SK-N-SH (cell line): ENCODE results near the gene RAMP1. TPM values are rescaled to one million over a fixed set of nuclear protein-coding genes. Genes with fewer than 3 reads are reported as not detected.

Experiments used
- CTCF ChIA-PET: fragments of 300-600, 350-600 bp; formaldehyde crosslinking; extraction: SDS; loops from one replicate; lab custom pipeline; 2021; lab: Yijun Ruan, JAX
- POLR2A ChIA-PET: fragments of 350-600 bp; sonication (Branson Sonifier 250); formaldehyde crosslinking; extraction: SDS; loops from one replicate; lab custom pipeline; 2020; ENCODE audit warnings: antibody characterized with exemption, inconsistent platforms; lab: Yijun Ruan, JAX
- DNase-seq: peaks from one replicate; pipeline ENCODE4 v3.0.0; 2012
- H2AFZ ChIP-seq: fragments of 200-600 bp; sonication (generic); 2 replicates; pipeline ENCODE4 v1.8.1; 2016; ENCODE audit warnings: antibody characterized with exemption, mild to moderate bottlenecking, low read depth
- H3F3A ChIP-seq: fragments of 200-600 bp; sonication (generic); replicated peaks from 2 replicates; pipeline ENCODE3; 2016; ENCODE audit warnings: antibody characterized with exemption, mild to moderate bottlenecking; ENCODE audit not compliant: insufficient read depth
- H3K27ac ChIP-seq, 2 experiments: fragments of 200-500 bp in 1 of 2; fragments of 200-600 bp in 1 of 2; sonication (Bioruptor generic) in 1 of 2; sonication (generic), shearing (Covaris generic) in 1 of 2; 2 replicates each; pipeline versions ENCODE4 v1.5.1 to v1.6.1; 2014 to 2016; ENCODE audit warnings: low read depth in 2 of 2, inconsistent platforms in 1 of 2, low read length in 1 of 2, mild to moderate bottlenecking in 1 of 2, mixed read lengths in 1 of 2
- H3K27me3 ChIP-seq: fragments of 200-600 bp; sonication (generic), shearing (Covaris generic); 2 replicates; pipeline ENCODE4 v1.6.1; 2016; ENCODE audit warnings: mixed run types; ENCODE audit not compliant: insufficient read depth
- H3K36me3 ChIP-seq, 2 experiments: fragments of 200-500 bp in 1 of 2; fragments of 200-600 bp in 1 of 2; sonication (Bioruptor generic) in 1 of 2; sonication (generic) in 1 of 2; replicated peaks in 1 of 2; 2 replicates each; pipeline versions ENCODE3 to v1.5.1; 2014 to 2016; ENCODE audit warnings: low read length in 1 of 2, mild to moderate bottlenecking in 1 of 2; ENCODE audit not compliant: insufficient read depth in 2 of 2, control insufficient read depth in 1 of 2
- H3K4me1 ChIP-seq, 2 experiments: fragments of 200-500 bp in 1 of 2; fragments of 200-600 bp in 1 of 2; sonication (Bioruptor generic) in 1 of 2; sonication (generic), shearing (Covaris generic) in 1 of 2; 2 replicates each; pipeline versions ENCODE4 v1.5.1 to v1.6.1; 2014 to 2016; ENCODE audit warnings: low read depth in 1 of 2, low read length in 1 of 2, mixed run types in 1 of 2; ENCODE audit not compliant: insufficient read depth in 2 of 2, control insufficient read depth in 1 of 2
- H3K4me2 ChIP-seq: fragments of 200-600 bp; sonication (generic), shearing (Covaris generic); 2 replicates; pipeline ENCODE4 v1.6.1; 2017; ENCODE audit warnings: mixed run types
- H3K4me3 ChIP-seq, 2 experiments: fragments of 200-500 bp in 1 of 2; fragments of 200-600 bp in 1 of 2; sonication (Bioruptor generic) in 1 of 2; sonication (generic), shearing (Covaris generic) in 1 of 2; 2 replicates each; pipeline versions ENCODE4 v1.5.1 to v1.8.1; 2014 to 2016; ENCODE audit warnings: low read depth in 2 of 2, inconsistent platforms in 1 of 2, low read length in 1 of 2, mild to moderate bottlenecking in 1 of 2, mixed read lengths in 1 of 2, moderate library complexity in 1 of 2
- H3K79me2 ChIP-seq: fragments of 200-600 bp; sonication (generic); 2 replicates; pipeline ENCODE4 v1.8.1; 2017; ENCODE audit warnings: mild to moderate bottlenecking; ENCODE audit not compliant: insufficient read depth
- H3K9ac ChIP-seq: fragments of 200-600 bp; sonication (generic); 2 replicates; pipeline ENCODE4 v1.6.1; 2017; ENCODE audit warnings: mixed run types
- H3K9me2 ChIP-seq: fragments of 200-600 bp; sonication (generic); 2 replicates; pipeline ENCODE4 v1.6.1; 2017; ENCODE audit warnings: mixed run types
- H3K9me3 ChIP-seq: fragments of 200-600 bp; sonication (generic); 2 replicates; pipeline ENCODE4 v1.6.1; 2017; ENCODE audit warnings: mixed run types, mild to moderate bottlenecking, moderate library complexity
- H4K20me1 ChIP-seq: fragments of 200-600 bp; sonication (generic); 2 replicates; pipeline ENCODE4 v1.6.1; 2017; ENCODE audit warnings: mild to moderate bottlenecking, mixed run types; ENCODE audit not compliant: insufficient read depth
- CHD2 ChIP-seq: fragments of 150-350 bp; IDR thresholded peaks from 2 replicates; pipeline ENCODE4 v1.6.1; 2018; ENCODE audit warnings: low read length; ENCODE audit not compliant: partially characterized antibody
- EP300 ChIP-seq, 2 experiments: IDR thresholded peaks; 2 replicates each; pipeline versions ENCODE4 v1.4.0 to v1.6.1; 2012; ENCODE audit warnings: borderline replicate concordance in 1 of 2, low read depth in 1 of 2, low read length in 1 of 2
- FOSL2 ChIP-seq: IDR thresholded peaks from 2 replicates; pipeline ENCODE4 v1.4.0; 2012; ENCODE audit warnings: low read depth, mild to moderate bottlenecking, moderate library complexity, borderline replicate concordance
- FOXJ3 ChIP-seq: sonication (generic); formaldehyde crosslinking; IDR thresholded peaks from 2 replicates; pipeline ENCODE4 v1.5.1; 2020; ENCODE audit warnings: mild to moderate bottlenecking, missing genetic modification reagents
- FOXM1 ChIP-seq: IDR thresholded peaks from 2 replicates; pipeline ENCODE4 v1.4.0; 2012; ENCODE audit warnings: low read depth, mild to moderate bottlenecking
- GABPA ChIP-seq: IDR thresholded peaks from 2 replicates; pipeline ENCODE4 v1.4.0; 2012; ENCODE audit warnings: low read depth, mild to moderate bottlenecking
- GATA2 ChIP-seq: sonication (generic); formaldehyde crosslinking; IDR thresholded peaks from 2 replicates; pipeline ENCODE4 v1.5.0; 2020; ENCODE audit warnings: mild to moderate bottlenecking, missing genetic modification reagents
- JUND ChIP-seq: IDR thresholded peaks from 2 replicates; pipeline ENCODE4 v1.4.0; 2012
- MEF2A ChIP-seq: IDR thresholded peaks from 2 replicates; pipeline ENCODE4 v1.4.0; 2012; ENCODE audit warnings: low read depth, borderline replicate concordance
- MXI1 ChIP-seq: IDR thresholded peaks from 2 replicates; pipeline ENCODE4 v1.6.1; 2012; ENCODE audit warnings: mild to moderate bottlenecking, low read depth, low read length, improper control_type of control experiment
- POLR2AphosphoS5 ChIP-seq: IDR thresholded peaks from 2 replicates; pipeline ENCODE4 v1.6.1; 2012; ENCODE audit warnings: low read depth, low read length
- RAD21 ChIP-seq: IDR thresholded peaks from 2 replicates; pipeline ENCODE4 v1.6.1; 2012; ENCODE audit warnings: mild to moderate bottlenecking, low read length
- TAF1 ChIP-seq: IDR thresholded peaks from 2 replicates; pipeline ENCODE4 v1.6.1; 2012; ENCODE audit warnings: low read depth, mild to moderate bottlenecking, low read length, moderate library complexity, borderline replicate concordance
- YY1 ChIP-seq: IDR thresholded peaks from 2 replicates; pipeline ENCODE4 v1.4.0; 2012; ENCODE audit warnings: low read depth, mild to moderate bottlenecking
- WGBS: methylation state at CpG from one replicate; pipeline ENCODE4 v1.1.6; 2017; ENCODE audit warnings: low lambda C conversion rate; 5-methylcytosine and 5-hydroxymethylcytosine counted together
- polyA plus RNA-seq, 3 experiments: library from polyadenylated mRNA; depleted of rRNA; stranded (reverse); fragments of >200 nt; gene quantifications; 2 replicates each; pipeline ENCODE4 v1.2.3, GENCODE V29; 2012
- TF ChIP-seq, protein P1 (sequence below): IDR thresholded peaks from 2 replicates; pipeline ENCODE4 v1.4.0; 2012; ENCODE audit warnings: low read depth
- TF ChIP-seq, protein P2 (sequence below): IDR thresholded peaks from 2 replicates; pipeline ENCODE4; 2012

Gene RAMP1
- polyA plus RNA-seq, 1 of the 3 experiments (the other 2 are of a cell fraction): 27.9 TPM

DNA sequence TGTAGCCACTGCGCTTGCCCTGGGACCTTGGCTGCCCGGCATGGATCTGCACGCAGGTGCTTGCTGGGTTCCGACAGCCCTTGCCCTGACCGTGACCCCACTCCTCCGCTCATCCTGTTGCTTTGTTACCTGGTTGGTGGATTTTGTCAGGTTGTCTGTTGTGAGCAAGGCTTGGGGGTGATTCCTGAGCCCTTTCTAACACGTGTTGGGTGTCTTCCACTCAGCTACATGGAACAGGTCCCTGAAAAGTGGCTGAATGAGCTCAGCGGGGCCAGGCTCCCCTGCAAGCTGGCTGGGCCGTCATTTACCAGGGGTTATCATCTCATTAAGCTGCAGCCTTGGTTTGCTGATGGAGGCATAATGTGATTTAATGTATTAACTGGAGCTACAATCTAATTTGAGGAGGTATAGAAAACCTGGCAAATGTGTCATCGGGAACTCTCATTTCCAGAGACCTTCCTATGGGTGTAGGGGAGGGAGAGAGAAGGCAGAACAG lies 24.6 kb downstream of the RAMP1 start (continued):
- TF ChIP-seq FOXJ3 (CRISPR knock-in tag) (peak; percentile 90), EP300 (IDR thresholded peaks at IDR 0.05; ENCODE audit: borderline replicate concordance in 1 of 2, low read depth in 1 of 2, low read length in 1 of 2) (peak in 1 of 2 experiments; percentile 99; a peak in 2 of 4 replicates), RAD21 (peak; percentile 41), JUND (no peak)
- TF ChIP-seq, protein P1, sequence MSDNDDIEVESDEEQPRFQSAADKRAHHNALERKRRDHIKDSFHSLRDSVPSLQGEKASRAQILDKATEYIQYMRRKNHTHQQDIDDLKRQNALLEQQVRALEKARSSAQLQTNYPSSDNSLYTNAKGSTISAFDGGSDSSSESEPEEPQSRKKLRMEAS: no peak

GRCh38 chr2:237884681-237885080 lies 25.3 kb downstream of the RAMP1 start:
- CTCF ChIA-PET: interaction anchor here (1.0 to 7.4 kb wide), 7 partner anchors 11 to 212 kb away, joined by 3 to 58 read pairs (median 11); no protein-coding TSS in a partner anchor
- DNase-seq: no peak

DNA sequence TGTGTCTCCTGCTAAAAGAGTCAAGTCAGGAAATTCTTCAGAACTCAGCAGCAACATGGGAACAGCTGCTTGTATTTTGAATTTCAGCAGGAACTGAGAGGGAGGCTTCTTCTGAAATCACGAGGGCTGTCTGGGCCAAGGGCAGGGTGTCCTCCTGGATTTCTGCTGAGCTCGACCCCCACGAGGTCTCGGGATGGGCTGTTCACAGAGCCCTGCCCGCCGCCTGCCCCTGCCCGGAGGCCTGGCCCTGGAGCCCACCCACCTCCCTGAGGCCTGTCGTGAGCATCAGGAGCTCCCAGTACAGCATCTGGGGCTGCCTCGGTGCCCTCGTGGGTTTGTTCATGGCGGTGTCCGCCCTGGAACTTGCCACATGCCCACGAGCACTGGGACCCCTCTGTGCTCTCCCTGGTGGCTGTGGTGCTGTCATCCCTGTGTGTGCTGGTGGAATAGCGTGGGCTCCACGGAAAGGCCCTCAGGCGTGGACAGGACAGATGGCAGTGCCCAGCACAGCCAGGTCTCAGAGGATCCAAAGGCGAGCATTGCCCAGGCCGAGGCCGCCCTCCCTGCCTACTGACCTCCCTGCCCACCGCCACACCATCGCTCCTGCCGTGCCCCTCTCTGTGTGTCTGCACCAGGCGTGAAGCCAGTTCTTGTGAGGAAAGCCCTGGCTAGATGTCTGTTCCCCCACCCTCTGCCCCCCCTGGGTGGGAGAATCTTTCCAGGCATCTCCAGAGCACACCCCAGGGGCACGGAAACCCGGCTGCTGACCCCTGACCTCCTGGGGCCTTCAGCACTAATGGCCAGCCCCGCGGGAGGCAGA lies 25.9 kb downstream of the RAMP1 start:
- peak; percentile 63 for DNase-seq
- no peaks in the 10 kb centered on the region for H3K9me2 ChIP-seq

More at GRCh38 chr2:237884681-237885080, 25.3 kb downstream of the RAMP1 start:
- Histone ChIP-seq H3K36me3 (peaks cover 0 to 2% of the 10 kb centered on the region in 2 experiments), H3K27ac (peak overlapping the region in 1 of 2 experiments; percentile 99; a peak in 2 of 4 replicates), H3K4me3 (no peak overlapping the region; a peak in 1 of 4 replicates), H3K4me2 (no peak overlapping the region), H4K20me1 (no peaks in the 10 kb centered on the region), H3K9me3 (no peaks in the 10 kb centered on the region), H3K9me2 (no peaks in the 10 kb centered on the region), H3K4me1 (peaks cover 0 to 62% of the 10 kb centered on the region in 2 experiments; a peak in 1 of 4 replicates), H3K27me3 (no peaks in the 10 kb centered on the region), H3K9ac (no peak overlapping the region), H2AFZ (no peak overlapping the region), H3F3A (no peaks in the 10 kb centered on the region), H3K79me2 (no peaks in the 10 kb centered on the region)
- TF ChIP-seq FOSL2 (no peak), MEF2A (no peak), GABPA (no peak), FOXM1 (no peak), TAF1 (no peak), MXI1 (no peak), YY1 (no peak), JUND (no peak), RAD21 (no peak)
- 70% methylated on average over 2 of the region's 13 CpGs for WGBS
- POLR2A ChIA-PET: interaction anchor here (1.0 to 4.9 kb wide), 5 partner anchors 10 to 39 kb away, joined by 3 to 24 read pairs (median 8); no protein-coding TSS in a partner anchor

More for the DNA sequence above, 25.9 kb downstream of the RAMP1 start:
- POLR2A ChIA-PET: interaction anchor here (2.5 to 4.9 kb wide), 3 partner anchors 10 to 24 kb away, joined by 7 to 24 read pairs (median 18); no protein-coding TSS in a partner anchor
- no peak overlapping the region for H3K4me3 ChIP-seq
- peaks cover 0 to 59% of the 10 kb centered on the region in 2 experiments; a peak in 1 of 4 replicates for H3K4me1 ChIP-seq
- TF ChIP-seq POLR2AphosphoS5 (no peak), EP300 (IDR thresholded peaks at IDR 0.05; ENCODE audit: borderline replicate concordance in 1 of 2, low read depth in 1 of 2, low read length in 1 of 2) (peak in 1 of 2 experiments; percentile 81; a peak in 2 of 4 replicates), GATA2 (CRISPR knock-in tag) (peak; percentile 82), CHD2 (peak; percentile 37), MXI1 (0 out of 2 replicates have a peak, but pooled peaks have one; percentile 14)
- TF ChIP-seq, protein P2, sequence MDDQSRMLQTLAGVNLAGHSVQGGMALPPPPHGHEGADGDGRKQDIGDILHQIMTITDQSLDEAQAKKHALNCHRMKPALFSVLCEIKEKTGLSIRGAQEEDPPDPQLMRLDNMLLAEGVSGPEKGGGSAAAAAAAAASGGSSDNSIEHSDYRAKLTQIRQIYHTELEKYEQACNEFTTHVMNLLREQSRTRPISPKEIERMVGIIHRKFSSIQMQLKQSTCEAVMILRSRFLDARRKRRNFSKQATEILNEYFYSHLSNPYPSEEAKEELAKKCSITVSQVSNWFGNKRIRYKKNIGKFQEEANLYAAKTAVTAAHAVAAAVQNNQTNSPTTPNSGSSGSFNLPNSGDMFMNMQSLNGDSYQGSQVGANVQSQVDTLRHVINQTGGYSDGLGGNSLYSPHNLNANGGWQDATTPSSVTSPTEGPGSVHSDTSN: no peak
- TF ChIP-seq, all 33 proteins: peak for 4
- 86% methylated on average over 18 of the region's 27 CpGs for WGBS
- Histone ChIP-seq H3K9me3 (no peaks in the 10 kb centered on the region), H3K27ac (peak overlapping the region in 1 of 2 experiments; percentile 99; a peak in 2 of 4 replicates), H3K9ac (no peak overlapping the region), H3K27me3 (no peaks in the 10 kb centered on the region), H4K20me1 (no peaks in the 10 kb centered on the region), H3K36me3 (peaks cover 0 to 2% of the 10 kb centered on the region in 2 experiments), H3F3A (no peaks in the 10 kb centered on the region), H3K79me2 (no peaks in the 10 kb centered on the region), H3K4me2 (no peak overlapping the region), H2AFZ (no peak overlapping the region)
- CTCF ChIA-PET: interaction anchor here (1.1 to 7.4 kb wide), 6 partner anchors 11 to 39 kb away, joined by 4 to 58 read pairs (median 15); no protein-coding TSS in a partner anchor
